ENCODE measurements around the gene ARHGEF11.
"Not testable (repeated sequence)": the region's sequence is repeated elsewhere in the genome, so short reads cannot be mapped to it uniquely, and the experiment has no call there.

Gene ARHGEF11

GRCh38 chr1:157069601-157070000, 24.1 kb upstream of the ARHGEF11 start:
- Histone ChIP-seq H3K27ac (no peak overlapping the region), H3K36me3 (no peaks in the 10 kb centered on the region), H3K9me3 (ENCODE audit: severe bottlenecking) (no peaks in the 10 kb centered on the region), H3K4me3 (ENCODE audit: low read depth, low read length) (no peak overlapping the region), H3K27me3 (ENCODE audit: insufficient read depth, low read depth, severe bottlenecking) (no peaks in the 10 kb centered on the region)
- no peak for TF ChIP-seq CTCF (IDR thresholded peaks at IDR 0.05; ENCODE audit: low read depth, low read length)
- no peak for DNase-seq

DNA sequence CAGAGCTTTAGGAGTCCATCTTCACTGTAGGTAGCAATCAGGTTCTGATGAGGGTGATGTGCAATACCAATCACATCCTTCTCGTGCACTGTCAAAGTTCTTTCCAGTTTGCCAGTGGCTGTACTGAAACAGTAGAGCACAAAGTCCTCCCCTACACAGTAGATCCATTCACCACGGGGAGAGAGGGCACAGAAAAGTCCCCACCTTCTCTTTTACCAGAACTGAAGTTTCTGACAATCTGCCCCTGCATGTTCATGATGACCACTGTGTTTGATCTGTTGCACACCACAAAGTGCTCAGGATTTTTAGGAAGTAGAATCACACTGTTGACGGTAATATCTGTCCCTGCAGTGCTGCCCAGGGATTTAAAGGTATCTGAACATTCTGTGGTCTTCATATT, 13.7 kb upstream of the ARHGEF11 start:
- H3K36me3 ChIP-seq; H3K27ac ChIP-seq; H3K27me3 ChIP-seq (ENCODE audit: insufficient read depth, low read depth, severe bottlenecking); H3K4me3 ChIP-seq (ENCODE audit: low read depth, low read length); DNase-seq; H3K9me3 ChIP-seq (ENCODE audit: severe bottlenecking): not testable (repeated sequence)

- DNase-seq = no peak
- Histone ChIP-seq H3K27me3 (ENCODE audit: insufficient read depth, low read depth, severe bottlenecking) (no peaks in the 10 kb centered on the region), H3K36me3 (no peaks in the 10 kb centered on the region), H3K4me3 (ENCODE audit: low read depth, low read length) (no peak overlapping the region), H3K27ac (no peak overlapping the region), H3K9me3 (ENCODE audit: severe bottlenecking) (peaks cover 15% of the 10 kb centered on the region)
- TF ChIP-seq CTCF (IDR thresholded peaks at IDR 0.05; ENCODE audit: low read depth, low read length) = no peak
Observed at GRCh38 chr1:157056269-157056668, 10.7 kb upstream of the ARHGEF11 start.

DNA sequence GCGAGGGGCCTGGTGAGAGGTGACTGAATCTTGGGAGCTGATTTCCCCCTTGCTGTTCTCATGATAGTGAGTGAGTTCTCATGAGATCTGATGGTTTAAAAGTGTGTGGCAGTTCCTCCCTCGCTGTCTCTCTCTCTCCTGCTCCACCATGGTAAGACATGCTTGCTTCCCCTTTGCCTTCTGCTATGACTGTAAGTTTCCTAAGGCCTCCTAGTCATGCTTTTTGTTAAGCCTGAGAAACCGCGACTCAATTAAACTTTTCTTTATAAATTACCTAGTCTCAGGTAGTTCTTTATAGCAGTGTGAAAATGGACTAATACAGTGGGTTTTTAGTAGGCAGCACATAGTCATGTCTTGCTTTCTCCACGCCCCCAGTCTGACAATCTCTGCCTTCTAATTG, 10.2 kb upstream of the ARHGEF11 start:
- not testable (repeated sequence) for H3K36me3 ChIP-seq; DNase-seq; H3K27me3 ChIP-seq (ENCODE audit: insufficient read depth, low read depth, severe bottlenecking); H3K27ac ChIP-seq; H3K4me3 ChIP-seq (ENCODE audit: low read depth, low read length)
- H3K9me3 ChIP-seq (ENCODE audit: severe bottlenecking) = peaks cover 16% of the 10 kb centered on the region

- H3K36me3 ChIP-seq = no peaks in the 10 kb centered on the region
- DNase-seq = no peak
- no peak overlapping the region for H3K27ac ChIP-seq
- no peak for TF ChIP-seq CTCF (IDR thresholded peaks at IDR 0.05; ENCODE audit: low read depth, low read length)
- H3K4me3 ChIP-seq (ENCODE audit: low read depth, low read length) = no peak overlapping the region
- H3K9me3 ChIP-seq (ENCODE audit: severe bottlenecking) = peaks cover 16% of the 10 kb centered on the region
- H3K27me3 ChIP-seq (ENCODE audit: insufficient read depth, low read depth, severe bottlenecking) = no peaks in the 10 kb centered on the region
Observed at GRCh38 chr1:157050836-157051235, 5.3 kb upstream of the ARHGEF11 start.

- TF ChIP-seq CTCF (IDR thresholded peaks at IDR 0.05; ENCODE audit: low read depth, low read length) = no peak
- Histone ChIP-seq H3K9me3 (ENCODE audit: severe bottlenecking) (peaks cover 8% of the 10 kb centered on the region), H3K4me3 (ENCODE audit: low read depth, low read length) (no peak overlapping the region), H3K27me3 (ENCODE audit: insufficient read depth, low read depth, severe bottlenecking) (no peaks in the 10 kb centered on the region), H3K36me3 (peaks cover 7% of the 10 kb centered on the region), H3K27ac (no peak overlapping the region)
- no peak for DNase-seq
Observed at GRCh38 chr1:157047062-157047410, 1.5 kb upstream of the ARHGEF11 start.

DNA sequence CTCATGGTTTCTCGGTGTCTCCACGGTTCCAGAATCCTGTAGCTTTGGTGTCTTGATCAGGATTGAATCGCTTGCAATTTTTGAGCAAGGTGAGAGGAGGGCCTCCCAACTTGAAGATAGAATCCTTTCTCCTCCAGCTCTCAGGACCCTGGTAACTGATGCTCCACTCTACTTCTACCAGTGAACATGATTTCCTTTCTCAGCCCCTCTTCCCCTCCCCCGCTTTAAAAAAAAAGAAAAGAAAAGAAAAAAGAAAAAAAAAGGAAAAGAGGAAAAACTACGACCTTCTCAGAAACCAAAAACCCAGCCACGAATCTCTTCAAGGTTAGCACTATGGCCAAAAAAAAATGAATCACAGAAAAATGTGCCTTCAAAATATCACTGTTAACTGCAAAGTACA, 1.2 kb downstream of the ARHGEF11 start:
- DNase-seq = no peak
- H3K27ac ChIP-seq = no peak overlapping the region; the same call in 1 of the 2 replicates
- no peak for TF ChIP-seq CTCF (IDR thresholded peaks at IDR 0.05; ENCODE audit: low read depth, low read length)
- no peaks in the 10 kb centered on the region for H3K27me3 ChIP-seq (ENCODE audit: insufficient read depth, low read depth, severe bottlenecking)
- peaks cover 13% of the 10 kb centered on the region for H3K36me3 ChIP-seq
- no peaks in the 10 kb centered on the region for H3K9me3 ChIP-seq (ENCODE audit: severe bottlenecking)
- peak overlapping the region; percentile 87 for H3K4me3 ChIP-seq (ENCODE audit: low read depth, low read length)
